ENCODE results near the gene KCNMA1.

Gene KCNMA1

GRCh38 chr10:77301305-77301730 is 336.3 kb downstream of the KCNMA1 start:
- no peak for DNase-seq (ENCODE audit: low read depth in 2 of 2)

DNA sequence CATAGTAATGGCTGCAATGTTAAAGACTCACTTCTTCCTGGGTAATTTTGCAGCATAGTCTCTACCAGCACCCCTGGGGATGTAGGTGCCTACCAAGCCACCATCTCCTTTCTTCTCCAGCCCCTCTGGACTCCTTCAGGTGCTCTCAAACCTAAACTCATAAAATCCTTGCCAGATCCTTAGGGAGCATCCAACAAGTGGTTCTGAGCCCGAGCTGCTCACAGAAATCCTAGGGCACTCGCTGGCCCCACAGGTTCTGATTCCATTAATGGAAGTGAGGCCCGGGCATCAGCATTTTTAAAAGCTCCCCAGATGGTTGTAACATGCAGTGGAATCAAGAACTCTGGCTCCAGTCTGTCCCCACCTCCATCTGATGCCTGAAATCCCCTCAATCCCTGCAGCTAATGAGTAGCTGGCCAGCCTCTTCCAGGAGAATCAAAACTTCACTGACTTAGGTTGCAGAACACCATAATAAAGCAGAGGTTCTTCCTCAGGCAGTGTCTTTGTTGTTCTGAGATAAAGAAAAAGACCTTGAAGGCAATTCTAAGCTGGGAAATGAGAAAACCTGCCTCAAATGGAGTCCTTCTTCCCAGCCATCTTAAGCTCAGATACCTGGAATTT is 336.8 kb downstream of the KCNMA1 start:
- no peak for DNase-seq (ENCODE audit: low read depth in 2 of 2)

DNA sequence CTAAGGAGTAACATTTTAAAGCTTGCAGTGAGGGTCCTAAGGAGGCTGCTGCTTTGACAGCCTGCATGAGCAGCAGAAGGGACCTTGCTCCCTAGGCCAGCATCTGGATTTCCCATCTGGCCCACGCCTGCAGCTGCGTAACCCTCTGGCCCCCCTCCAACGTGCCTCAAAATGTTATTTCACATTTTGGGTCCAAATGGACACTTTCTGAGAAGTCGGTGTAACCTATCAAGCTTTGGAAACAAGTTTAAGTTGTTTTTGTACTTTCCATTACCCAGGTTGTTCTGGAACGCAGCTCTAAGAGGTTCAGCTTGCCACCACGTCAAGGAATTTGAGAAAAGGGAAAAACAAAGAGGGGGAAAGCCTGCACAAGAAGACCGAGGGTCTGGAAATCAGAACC is 338.3 kb downstream of the KCNMA1 start:
- DNase-seq (ENCODE audit: low read depth in 2 of 2), result no peak

GRCh38 chr10:77297393-77297739 is 340.2 kb downstream of the KCNMA1 start:
- no peak for DNase-seq (ENCODE audit: low read depth in 2 of 2)

DNA sequence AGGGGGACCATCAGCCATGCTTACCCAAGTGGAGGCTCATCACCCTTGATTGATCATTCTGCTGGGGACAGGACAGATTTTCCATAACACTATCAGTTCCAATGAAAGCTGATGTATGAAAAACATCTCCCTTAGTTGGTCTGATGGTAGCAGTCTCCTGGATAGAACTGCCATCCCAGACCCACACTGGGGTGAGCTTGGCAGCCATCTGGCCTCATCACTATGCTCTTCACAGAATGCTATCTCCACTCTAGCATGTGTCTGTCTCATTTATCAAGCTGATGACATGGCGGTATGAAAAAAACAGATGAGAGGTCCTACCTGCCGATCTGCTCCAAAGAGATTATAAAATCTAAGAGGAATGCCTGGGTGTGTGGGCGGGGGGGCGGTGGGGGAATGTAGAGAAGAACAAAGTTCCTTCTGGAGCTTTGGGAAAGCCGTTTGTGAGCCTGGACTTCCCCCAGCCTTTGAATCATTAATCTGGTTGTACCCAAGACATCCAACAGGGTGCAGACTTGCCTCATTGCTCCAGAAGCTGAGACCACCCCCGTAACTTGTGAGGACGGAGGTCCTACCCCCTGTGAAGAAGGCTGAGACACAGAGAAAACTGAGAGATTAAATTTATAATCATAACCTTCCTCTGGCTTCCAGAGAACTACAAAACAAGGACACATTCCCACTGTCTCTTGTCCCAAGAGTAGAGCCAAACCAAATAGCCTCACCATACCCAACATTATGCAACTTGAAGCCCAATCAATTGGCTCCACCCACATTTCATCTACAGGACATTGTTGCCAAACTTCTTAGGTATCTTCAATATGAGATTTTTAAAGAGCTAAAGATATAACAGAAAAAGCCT is 340.8 kb downstream of the KCNMA1 start:
- DNase-seq (ENCODE audit: low read depth in 2 of 2), result no peak

DNA sequence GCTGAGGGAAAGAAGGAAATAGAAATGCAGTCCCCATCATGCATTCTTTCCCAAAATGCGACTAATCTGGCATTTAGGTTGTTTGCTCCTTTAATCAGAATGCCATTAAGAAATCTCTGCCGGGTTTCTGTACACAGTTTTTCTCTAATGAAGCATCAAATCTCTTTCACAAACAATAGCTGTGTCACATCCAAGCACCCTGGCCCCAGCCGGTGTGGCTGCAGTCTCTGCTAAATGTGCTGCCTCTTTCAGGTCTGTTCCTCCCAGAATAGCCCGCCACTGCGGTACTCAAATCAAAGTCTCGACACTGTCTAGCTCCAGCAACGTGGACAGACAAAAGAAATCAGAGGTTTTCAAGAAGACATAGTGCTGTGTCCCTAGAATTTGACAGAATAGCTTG is 343.8 kb downstream of the KCNMA1 start:
- DNase-seq (ENCODE audit: low read depth in 2 of 2), result no peak

DNA sequence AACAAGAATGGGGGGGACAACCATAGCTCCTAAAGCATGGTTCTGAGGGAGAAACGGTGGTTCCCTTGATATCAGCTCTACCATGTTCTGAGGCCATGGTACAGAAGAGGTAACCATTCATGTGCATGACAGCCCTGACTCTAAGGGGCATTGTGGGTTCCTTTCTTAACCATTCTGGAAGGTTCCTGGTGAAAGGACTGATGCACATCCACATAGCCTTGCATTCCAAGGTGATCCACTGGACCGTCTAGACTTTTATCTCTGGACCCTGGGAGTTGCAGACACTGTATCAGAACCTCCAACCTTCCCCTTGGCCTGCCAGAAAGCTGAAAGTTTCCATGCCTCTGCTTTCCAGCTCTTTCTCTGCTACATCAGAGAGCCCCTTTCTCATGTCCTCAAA is 344.3 kb downstream of the KCNMA1 start:
- DNase-seq (ENCODE audit: low read depth in 2 of 2), result no peak

DNA sequence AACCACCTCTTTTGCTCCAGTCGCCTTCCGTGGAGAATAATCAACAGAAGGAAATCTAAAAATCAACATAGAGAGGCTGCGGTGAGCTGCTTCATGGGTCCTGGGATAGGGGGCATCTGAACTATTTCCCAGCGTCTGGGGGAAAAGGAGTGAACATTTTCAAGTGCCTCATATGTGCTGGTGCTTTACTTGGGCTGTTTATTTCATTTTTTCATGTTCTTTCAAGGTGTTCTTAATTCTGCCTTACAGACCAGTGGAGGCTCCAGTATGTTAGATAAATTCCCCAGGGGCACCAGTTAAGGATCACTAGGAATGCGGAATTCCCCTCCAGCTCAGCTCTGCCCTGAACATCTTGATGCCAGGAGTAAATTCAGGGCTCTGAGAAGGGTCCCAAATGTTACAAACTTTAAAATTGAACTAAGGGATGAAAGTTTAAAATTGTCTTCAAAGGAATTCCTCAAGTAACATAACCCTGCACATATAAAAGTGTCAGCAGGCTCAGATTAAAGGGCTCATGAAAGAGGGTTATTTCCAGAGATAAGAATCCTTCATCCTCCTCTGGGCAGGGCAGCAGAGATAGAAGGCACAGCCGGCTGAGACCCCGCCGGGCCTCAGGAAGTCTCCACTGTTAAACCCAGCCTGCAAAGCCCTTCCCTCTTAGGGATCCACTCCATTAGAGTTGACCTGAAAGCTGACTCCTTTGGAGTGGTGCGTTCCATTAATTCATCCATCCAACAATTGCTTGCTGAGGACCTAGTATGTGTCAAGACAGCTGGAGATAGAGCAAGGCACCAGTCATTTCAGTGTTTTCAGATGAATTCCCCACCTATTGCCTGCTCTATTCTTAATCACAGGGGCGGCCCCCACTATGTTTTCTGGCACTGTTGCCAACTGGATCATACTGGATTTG is 345.8 kb downstream of the KCNMA1 start:
- no peak for DNase-seq (ENCODE audit: low read depth in 2 of 2)

DNA sequence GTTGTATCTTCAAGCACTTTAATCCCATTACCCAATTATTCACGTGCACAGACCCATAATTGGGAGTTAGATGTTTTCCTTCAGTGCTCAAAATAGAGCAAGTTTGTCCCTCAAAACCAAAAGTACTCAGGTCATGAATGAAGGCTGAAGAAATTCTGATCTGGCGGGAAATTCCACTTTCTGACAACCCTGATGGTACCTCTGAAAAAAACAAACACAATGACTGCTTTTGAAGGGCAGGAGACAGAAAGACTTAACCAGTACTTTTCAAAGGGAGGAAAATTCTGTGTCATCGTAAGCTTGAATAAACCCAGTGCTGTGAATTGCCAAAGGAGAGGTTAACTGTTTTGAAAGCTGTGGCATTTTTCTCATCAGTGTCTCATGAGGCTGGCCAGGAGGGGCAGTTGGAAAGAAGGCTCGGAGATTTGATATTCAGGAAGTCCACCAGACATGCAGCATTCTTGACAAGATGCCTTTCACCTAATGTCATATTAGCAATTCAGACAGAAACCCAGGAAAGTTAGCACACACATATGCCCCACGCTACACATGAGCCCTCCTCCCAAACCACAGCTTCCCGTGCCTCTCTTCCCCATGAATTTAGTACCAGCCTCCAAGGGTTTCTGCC is 347.0 kb downstream of the KCNMA1 start:
- no peak for DNase-seq (ENCODE audit: low read depth in 2 of 2)

GRCh38 chr10:77289790-77290189 is 347.8 kb downstream of the KCNMA1 start:
- no peak for DNase-seq (ENCODE audit: low read depth in 2 of 2)

DNA sequence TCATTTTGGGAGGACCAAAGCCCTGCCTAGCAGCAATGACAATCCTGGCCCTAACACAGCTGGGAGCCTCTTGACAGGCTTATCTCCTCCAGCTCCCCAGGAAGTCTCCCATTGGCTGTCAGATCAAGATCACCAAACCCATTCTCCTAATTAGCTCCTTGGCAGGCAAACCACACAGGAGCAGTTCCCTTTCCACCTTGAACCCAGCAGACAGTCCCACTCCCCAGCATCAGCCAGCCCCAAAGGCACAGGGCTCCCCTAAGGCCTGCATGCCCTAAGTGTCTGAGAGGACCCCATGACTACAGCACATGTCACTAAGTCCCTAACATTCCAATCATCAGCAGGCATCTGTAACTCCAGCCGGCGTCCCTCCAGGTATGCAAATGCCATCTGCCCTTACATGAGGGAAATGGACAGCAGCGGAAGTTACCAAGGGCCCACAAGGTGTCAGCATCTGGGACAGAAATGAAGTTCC is 348.5 kb downstream of the KCNMA1 start:
- no peak for DNase-seq (ENCODE audit: low read depth in 2 of 2)

DNA sequence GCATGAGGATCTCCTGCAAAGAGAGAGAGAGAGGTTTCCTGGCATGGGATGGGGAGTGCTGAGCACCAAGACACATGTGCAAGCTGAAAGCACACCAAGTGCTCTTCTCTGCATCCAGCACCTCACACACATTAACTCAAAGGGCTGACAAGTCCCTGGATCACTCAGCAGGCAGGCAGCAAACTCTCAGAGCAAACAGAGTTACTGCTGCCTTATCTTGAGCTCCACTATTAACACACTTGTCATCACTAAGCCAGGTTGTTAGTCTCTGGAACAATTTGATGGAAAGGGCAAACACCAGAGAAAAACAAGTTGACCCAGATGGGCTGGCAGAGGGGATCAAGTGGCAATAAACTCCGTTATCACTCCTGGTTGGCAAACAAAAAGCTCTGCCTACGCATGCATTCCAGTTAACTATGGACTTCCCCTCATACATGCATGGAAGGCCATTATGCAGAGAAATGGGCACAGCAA is 349.9 kb downstream of the KCNMA1 start:
- DNase-seq (ENCODE audit: low read depth in 2 of 2), result no peak

DNA sequence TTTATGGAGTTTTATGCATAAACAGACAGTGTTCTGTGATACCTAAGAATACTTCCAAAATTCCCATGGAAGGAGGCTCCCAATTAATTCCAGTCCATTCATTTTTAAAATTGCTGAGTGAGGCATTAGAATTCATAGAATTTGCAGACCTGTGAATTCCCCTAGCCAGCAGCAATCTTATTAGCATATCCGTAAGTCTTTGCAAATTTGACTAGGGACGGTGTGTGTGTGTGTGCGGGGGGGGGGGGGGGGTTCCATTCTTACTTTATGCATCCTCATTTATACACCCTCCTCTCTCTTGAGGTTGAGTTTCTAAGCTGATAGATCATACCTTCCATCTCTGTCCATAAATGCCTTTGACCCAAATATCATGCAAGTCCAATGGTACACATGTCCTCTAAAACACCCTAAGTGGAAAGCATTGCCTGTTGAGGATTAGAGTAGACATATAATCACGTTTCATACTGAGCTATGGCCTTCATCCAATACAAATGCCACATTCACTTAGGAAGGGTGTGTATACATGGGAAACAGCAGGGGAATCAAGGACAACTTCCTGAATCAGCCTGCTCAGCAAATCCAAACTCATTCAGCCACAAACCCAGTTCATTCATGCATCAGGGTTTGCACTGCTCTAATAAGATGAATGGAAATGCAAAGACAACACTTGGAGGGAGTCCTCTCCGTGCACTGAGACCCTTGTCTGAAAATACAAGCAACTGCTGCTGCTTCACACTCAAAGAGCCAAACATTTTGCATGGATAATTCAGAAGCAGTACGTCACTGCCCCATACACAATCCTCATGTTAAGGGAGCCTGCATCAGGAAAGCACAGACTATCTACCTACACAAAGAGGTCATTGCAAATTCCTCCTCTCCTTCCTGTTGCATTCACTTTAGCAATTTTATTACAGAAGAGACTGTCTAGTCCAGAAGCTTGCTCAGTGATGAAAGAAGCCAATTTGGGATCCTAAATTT is 350.8 kb downstream of the KCNMA1 start:
- DNase-seq (ENCODE audit: low read depth in 2 of 2), result no peak

DNA sequence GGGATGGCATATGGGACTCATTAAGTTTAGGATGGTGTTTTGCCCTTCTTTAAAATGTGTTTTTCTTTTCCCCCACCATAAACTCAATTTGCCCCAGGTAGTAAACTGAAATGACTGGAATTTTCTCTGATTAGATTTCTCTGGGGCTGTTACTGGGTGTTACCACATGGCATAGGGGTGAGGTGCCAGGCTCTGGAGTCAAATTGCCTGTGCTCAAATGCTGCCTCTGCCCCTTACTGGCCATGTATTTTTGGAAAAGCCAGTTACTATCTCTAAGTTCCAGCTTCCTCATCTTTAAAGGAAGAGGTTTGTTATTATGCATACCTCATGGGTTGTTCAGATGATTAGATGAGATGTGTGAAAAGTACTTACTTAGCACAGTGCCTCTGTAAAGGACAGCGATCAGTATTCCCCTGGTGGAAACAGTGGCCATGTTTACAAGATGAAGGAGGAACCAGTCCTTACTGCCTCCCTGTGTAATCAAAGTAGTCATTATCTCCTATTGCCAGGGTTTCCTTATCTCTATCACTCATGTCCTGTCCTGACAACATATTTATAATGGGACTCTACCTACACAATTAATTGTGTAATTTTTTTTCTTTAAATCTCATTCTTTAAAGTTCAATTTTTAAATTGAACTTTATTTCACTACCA is 352.0 kb downstream of the KCNMA1 start:
- DNase-seq (ENCODE audit: low read depth in 2 of 2), result no peak

DNA sequence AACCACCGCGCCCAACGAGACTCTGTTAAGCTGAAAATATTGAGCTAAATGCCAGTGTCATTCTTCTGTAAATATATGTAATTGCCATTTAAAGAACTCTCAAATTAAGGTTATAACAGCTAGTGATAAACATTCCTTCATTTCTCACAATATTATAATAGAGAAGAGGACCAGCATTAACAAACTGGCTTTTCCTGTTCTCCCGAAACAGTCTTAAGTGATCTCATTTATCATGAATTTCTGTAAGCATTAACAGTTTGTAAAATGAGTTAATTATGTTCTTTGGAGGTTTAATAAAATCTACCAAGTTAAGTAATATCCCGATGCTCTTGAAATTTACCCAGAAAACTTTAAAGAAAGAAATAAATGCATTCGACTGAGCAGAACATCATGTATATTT is 352.8 kb downstream of the KCNMA1 start:
- DNase-seq (ENCODE audit: low read depth in 2 of 2), result no peak

DNA sequence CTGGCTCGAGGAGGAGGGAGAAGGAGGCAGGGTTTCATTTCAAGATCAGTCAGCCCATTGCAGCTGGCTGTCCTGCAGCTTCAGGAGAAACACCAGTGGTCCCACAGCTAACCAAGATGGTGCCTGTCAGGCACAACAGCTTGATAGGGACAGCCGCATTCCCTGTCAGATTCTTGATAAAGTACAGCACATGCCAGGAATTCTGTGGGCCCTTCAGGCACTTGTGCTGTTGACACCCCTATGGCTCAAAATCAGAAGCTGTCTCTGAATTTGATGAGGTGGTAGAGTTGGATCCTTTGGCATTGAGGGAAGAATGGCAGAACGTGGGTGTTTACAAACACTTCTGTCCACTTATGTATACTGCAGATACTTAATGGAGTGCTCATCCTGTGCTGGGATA is 354.3 kb downstream of the KCNMA1 start:
- no peak for DNase-seq (ENCODE audit: low read depth in 2 of 2)

DNA sequence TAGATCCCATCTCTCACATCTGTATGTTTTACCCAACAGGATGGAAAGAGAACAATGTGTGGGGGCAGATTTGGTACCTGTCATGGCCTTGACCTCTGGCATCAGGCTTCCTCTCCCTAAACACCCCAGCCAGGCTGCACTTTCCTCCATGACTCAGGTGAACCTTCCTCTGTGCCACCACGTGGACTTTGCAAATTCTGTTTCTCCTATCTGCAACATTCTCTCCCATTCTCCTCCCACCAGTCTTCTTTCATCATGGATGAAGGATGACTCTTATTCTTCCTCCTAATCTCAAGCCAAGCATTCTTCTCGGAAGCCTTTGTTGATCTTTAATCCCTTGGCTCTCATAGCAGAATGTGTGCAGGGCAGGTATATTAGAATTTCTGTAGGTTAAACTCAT is 355.4 kb downstream of the KCNMA1 start:
- no peak for DNase-seq (ENCODE audit: low read depth in 2 of 2)

DNA sequence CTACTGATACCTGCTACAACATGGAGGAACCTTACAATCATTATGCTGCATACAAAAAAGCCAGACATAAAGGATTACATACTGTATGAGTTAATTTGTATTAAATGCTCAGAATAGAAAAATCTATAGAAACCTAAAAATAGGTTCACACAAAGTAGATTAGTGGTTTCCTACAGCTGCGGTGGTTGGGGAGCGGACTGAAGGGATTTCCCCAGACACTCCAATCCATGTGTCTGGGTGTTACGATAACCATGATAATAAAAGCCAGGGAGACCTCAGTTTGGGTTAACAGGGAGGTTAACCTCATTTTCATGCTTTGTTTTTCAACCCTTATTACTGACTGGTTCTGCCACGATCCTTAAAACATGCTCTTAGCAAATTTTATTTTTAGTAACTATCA is 355.9 kb downstream of the KCNMA1 start:
- no peak for DNase-seq (ENCODE audit: low read depth in 2 of 2)

DNA sequence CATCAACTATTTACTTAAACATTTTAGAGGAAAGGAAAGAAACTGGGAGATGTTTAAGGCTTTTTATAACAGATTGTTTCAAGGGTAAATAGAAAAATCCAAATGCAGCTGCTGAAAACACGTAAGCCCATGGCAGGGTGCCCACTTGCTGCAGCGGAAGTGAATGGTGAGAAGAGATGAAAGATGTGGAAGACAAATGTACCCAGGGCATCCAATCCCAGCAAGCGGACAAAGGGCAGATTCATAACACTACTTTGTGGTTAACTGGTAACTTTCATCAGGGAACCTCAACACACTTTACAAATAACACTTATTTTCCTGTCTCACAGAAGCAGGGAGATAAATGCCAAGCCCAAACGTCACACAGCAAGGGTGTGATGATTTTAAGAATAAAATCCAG is 358.4 kb downstream of the KCNMA1 start:
- no peak for DNase-seq (ENCODE audit: low read depth in 2 of 2)

Data from stimulated activated CD8-positive, alpha-beta memory T cell treated with anti-CD3 and anti-CD28 coated beads, Interleukin-2, amount 100 ng/mL, for 48 hours (primary cell).